Amygdala (tissue), 56 donors: Measurements from ENCODE around the gene MUC5AC.
"Not testable (repeated sequence)": the region's sequence is repeated elsewhere in the genome, so short reads cannot be mapped to it uniquely, and the experiment has no call there.

ENCODE experiments used
- DNase-seq, 56 donors: peaks; one replicate each; lab custom pipeline; 2025; lab: John Stamatoyannopoulos, UW

MUC5AC gene

DNA sequence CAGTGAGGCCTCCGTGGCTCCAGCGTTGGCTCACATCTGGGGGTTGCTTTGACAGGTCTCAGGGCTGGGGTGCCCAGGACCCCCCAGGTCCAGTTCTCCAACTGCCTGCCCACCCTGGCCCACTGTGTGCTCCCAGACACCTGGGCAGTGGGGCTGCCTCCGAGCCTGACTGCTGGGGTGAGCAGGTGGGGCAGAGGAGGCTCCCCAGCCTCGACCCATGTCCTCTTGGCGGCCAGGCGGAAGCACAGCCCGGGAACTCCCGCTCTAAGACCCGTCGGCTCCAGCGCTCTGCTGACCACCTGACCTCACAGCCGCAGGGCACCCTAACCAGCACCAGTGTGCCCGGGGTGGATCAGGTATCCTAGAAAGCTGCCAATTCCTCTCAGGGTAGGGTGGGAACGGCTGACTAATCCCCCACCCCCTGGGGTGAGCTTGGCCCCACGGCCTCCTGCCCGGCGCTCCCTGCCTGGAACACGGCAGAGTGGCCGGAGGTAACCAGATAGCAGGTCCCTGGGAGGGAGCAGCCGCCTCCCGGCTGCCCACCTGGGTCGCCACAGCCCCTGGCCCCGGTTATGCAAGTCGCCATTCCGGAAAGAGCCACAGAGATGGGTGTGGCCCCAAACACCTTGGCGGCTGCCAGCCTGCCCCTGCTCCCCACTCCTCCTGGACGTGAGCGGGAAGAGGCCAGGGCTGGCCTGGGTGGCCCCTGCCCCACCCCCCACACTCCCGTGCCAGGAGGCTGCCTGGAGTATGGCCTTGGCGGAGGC, 45.9 kb downstream of the MUC5AC start:
- no peak for DNase-seq

DNA sequence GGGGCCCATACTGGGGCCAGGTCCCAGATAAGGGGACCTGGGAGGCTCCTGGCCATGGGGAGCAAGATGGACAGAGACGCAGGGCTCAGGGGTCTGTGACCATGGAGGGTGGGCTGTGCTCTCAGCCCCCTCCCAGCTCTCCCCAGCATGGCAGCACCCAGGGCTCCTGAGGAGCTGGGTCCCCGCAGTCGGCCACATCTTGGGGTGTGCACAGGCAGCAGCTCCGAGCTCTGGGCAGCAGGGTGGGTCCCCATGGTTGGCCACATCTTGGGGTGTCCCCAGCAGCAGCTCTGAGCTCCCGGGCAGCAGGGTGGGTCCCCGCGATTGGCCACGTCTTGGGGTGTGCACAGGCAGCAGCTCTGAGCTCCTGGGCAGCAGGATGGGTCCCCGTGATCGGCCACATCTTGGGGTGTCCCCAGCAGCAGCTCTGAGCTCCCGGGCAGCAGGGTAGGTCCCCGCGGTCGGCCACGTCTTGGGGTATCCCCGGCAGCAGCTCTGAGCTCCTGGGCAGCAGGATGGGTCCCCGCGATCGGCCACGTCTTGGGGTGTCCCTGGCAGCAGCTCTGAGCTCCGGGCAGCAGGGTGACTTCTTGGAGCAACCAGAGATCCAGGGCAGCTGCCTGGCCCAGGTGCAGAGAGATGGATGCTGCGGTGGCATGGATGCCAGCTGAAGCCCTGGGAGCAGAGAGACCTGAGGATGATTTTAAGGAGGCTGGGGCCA, 46.8 kb downstream of the MUC5AC start:
- DNase-seq, result no peak

DNA sequence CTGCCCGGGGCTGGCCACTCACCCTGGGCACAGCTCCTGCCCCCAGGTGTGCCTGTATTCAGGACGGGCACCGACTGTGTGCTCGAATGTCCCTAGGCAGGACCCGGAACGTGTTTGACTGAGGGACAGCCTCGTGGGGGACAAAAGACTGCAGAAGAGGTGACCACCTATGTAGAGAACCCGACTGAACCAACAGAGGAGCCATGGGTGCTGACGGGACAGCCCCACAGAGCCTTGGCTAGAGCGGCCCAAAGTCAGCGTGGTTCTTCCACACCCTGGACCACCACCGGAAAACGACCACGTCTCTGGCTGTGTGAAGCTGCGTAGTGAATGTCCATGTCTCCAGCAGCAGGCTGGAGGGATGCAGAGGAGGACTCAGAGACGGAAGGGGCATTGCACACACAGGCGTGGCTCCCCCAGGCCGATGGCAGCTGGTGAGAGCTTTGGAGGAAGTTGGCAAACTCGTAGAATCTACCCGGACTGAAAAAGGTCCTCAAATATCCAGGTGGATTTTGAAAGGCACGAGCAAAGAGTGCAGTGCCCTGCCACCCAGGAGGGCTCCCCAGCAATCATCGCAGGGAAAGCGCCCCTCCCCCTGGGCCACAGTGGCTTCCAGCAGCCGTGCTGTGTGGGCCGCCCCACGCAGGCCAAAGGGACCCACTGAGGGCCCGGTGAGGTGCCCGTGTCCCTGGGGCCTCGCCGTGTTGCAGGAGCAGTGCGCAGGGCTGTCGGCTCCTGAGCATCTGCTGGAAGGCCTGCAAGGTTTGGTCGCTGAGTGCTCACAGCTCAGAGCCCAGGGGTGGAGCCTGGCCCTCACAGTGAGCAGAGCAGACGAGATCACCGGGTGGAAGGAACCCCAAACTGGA, 47.6 kb downstream of the MUC5AC start:
- no peak for DNase-seq

DNA sequence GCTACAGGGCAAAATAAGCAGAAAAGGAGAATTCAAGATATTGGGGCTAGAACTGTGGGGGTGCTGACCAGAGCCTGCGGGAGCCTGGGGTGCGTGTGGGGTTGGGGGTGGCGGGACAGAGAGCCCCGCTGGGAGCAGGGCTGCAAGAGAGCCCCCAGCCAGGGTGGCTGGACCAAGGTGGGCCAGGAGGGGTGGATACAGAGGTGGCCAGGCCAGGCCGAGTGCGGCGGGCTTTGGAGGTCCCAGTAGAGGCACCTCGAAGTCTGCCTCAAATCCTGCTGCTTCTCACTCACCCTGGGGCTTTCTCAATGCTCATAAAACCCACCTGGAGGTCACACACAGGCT, 48.2 kb downstream of the MUC5AC start:
- no peak for DNase-seq

DNA sequence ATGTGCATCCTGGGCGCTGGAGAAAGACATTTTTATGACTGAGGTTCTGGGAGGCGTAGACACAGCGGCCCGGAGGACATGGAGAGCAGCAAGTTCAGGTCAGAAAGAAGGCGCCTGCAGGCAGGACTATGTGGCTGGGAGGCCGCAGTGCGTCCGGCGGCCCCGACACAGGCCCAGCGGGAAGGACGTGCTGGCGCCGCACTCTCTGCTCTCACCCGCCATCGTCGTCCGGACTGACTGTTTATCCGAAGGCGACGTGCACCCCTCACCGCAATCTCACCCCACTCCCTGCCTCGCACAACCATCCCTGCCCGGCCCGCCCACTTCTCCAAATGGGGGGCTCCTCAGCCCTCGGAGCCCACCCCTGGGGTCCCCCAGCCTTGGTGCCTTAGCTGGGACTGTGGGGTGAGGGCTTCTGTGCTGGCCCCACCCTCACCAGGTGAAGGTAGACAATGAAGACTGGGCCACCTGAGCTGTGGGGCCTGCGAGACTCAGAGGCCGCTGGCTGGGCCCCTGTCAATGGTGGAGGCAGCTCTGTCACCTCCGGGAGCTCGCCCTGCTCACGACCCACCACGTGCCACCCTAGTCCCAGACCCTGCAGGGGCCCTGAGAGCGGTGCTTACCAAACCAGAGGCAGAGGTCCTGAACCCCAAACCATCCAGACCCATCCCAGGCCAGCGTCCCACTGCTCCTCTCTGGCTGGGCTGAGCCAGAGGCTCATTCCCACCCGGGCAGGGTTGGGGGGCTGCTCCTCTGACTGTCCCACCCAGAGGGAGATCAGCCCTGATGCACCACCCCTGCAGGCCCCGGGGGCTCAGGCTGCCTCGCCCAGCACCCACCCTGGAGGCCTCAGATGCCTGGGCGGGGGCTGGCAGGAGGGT, 48.9 kb downstream of the MUC5AC start:
- DNase-seq, result no peak

DNA sequence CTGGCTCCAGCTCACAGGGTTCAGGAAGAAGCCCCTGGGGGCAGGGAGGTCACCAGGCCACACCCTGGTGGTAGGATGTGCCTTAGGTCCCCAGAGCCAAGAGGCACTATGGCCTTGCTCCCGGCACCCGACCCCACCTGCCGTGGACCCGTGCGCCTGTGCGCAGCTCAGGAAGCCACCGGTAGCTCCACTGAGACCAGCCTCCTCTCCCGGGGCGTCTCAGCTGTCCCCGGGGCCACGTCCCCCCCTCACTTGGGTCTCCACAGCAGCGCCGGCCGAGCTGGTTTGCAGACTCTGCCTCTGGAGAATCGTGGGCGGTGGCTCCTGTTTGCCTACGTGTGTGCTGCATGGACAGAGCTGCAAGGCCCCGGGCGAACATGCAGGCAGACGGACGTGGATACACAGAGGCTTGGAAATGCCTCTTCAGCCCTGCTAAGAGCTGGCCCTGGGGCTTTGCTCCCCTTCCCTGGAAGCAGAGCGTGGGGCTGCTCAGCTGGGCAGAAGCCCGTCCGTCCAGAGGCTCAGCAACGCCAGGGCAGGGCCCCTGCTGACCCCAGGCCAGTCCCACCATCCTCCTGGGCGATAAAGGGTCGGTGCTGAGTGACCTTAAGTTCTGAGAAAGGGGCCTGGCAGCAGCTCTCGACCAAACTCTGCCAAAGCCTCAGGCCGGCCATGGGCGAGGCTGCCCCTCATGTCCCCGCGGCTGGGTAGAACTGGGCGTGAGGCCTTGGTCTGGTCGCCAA, 49.8 kb downstream of the MUC5AC start:
- DNase-seq, result no peak

DNA sequence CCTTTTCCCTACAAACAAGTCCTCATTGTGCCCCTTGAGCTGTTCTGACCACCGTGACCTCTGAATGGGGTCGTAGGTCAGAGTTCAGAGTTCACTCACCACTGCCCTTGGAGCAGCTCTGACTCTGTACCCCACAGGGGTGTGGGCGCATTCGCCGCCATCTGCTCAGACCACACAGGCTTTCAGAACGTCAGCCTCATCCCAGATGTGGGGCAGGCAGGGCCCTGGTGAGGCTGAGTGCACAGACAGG, 50.3 kb downstream of the MUC5AC start:
- no peak for DNase-seq

DNA sequence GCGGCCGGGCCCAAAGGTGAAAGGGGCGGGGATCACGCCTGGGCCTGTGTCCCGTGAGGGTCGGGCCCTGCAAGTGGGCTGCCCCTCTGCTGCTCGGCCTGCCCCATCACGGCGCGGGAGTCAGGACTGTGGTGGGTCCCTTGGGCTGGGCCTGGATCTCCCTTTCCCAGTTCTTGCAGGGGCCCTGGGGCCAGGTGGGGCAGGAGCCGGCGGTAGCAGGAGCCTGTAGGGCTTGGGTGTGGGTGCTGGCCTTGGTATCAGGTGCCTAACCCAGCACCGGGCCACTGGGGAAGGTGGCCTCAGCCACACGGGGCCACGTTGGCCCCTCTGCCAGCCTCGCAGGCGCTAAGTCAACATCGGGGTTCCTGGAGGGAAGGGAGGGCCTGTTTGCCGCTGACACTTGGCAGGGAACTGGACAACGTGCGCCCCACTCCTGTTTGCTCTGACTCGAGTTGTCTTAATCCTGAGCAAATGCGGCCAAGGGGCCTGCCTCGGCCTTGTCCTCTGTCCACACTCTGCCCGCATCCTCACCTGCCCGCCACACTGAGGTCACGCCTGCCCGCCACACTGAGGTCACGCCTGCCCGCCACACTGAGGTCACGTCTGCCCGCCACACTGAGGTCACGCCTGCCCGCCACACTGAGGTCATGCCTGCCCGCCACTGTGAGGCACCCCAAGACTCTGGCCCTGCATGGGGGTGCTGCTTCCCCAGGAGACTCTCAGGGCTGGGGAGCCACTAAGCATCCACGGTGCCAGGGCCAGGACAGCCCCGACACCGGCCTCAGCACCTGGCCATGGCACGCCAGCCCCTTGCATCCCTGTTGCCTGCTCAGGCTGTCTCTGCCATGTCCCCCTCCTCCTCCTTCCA, 50.9 kb downstream of the MUC5AC start:
- DNase-seq, result no peak

DNA sequence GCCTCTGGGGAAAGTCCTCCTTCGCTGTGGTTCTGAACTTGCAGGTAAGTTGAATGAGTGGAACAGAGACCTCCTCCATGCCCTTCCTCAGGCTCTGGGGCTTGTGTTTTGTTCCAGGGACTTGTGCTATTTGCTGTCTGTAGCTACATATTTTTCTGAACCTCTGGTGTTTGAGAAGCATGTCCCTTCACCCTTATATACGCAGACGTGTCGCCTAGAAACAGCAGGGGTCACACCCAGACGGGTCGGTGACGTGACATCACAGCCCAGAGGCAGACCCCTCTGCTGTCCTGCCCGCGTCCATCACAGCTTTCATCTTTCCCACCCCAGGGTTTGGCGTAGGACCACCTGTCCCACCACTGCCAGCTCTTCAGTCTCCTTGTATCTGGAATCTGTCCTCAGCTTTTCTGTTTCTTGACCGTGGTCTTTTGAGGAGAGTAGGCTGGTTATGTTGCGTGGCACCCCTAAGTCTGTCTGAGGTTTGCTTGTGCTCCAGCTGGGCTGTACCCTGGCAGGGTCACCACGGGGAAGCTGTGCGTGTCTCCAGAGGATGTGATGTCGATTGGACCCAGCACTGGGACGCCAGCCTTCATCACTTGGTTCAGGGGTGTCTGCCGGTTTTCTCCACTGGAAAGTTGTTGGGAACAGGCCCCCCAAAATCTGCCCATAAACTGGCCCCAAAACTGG, 51.8 kb downstream of the MUC5AC start:
- DNase-seq, result no peak

DNA sequence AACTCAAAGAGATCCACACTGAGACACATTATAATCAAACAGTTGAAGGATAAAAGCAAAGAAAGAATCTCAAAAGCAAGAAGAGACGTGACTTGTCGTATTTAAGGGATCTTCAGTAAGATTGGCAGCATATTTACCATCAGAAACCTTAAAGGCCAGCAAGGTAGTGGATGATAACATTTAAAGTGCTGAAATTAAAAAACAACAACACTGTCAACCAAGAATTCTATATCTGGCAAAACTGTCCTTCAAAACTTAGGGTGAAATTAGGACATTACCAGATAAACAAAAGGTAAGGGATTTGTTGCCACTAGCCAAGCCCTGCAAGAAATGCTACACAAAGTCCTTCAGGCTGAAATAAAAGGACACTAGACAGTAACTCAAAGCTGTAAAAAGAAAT, 54.1 kb downstream of the MUC5AC start:
- DNase-seq, result no peak

DNA sequence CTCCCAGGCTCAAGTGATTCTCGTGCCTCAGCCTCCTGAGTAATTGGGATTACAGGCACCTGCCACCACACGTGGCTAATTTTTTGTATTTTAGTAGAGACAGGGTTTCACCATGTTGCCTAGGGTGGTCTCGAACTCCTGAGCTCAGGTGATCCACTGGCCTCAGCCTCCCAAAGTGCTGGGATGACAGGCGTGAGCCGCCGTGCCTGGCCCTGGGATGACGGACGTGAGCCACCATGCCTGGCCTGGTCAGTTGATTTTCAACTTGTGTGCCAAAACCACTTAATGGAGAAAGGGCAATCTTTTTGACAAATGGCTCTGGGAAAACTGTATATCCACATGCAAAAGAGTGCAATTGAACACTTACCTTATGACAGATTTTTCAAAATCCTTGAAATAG, 58.1 kb downstream of the MUC5AC start:
- DNase-seq, result not testable (repeated sequence)

DNA sequence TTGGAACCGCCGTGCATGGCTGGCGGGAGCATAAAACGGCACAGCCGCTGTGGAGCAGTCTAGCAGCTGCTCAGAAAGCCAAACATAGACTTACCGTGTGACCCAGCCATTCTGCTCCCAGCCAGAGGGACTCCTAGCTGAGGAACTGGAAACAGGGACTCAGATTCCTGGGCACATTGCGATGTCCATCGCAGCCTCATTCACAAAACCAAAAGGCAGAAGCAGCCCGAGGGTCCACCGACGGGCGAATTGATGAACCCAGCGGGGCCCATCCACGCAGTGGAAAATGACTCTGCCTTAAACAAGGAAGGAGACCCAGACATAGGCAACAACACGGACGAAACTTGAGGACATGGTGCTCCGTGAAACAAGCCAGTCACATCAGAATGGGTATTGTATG, 59.4 kb downstream of the MUC5AC start:
- DNase-seq, result no peak

DNA sequence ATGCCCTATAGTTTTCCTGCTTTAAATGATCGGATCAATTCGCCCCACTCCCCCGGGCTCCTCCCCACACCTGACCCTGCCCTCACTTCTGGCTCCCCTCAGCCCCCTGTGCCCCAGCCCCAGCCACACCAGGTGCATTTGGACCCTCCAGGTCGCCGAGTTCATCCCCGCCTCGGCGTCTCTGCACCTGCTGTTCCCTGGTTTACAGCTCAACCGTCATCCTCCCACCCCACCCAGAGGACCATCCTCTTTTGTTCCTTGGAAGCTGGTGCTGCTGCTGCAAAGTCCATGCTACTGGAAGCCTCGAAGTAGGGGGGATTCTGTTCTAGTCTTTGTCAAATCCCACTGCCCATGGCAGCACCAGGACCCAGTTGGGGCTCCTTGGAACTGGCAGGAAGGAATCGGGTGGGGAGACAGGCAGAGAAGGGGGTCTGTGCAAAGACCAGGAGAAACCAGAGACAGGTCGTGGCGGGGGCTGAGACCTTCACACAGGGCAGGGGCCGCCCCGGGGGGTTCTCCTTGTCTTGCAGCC, 60.6 kb downstream of the MUC5AC start:
- no peak for DNase-seq

DNA sequence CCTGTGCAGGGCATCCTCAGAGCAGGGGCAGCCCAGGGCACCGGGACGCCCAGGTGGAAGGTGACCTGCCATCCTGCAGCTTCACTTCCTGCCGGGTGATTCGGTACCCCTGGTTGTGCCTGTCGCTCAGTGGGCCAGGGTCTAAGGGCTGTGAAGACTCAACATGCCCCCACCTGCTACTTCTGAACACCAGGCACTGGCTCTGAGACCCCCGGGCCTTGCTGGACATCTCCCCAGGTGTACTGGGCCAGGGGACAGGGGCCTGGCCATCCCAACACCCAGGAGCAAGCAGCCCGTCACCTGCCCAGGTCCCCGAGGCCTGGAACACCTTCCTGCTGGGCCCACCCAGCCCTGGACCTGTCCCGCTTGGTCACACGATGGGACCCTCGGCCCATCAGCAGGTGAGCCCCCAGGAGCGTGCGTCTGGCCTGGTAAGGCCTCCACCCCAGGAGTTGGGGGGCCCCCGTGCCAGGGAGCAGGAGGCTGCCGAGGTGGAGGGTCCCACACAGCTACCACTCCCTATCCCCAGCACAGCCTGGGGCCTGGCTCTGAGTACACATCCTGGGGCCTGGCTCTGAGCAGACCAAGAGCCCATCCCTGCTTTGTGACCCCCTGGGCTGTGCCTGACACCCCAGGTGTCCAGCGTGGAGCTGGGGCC, 61.2 kb downstream of the MUC5AC start:
- no peak for DNase-seq

DNA sequence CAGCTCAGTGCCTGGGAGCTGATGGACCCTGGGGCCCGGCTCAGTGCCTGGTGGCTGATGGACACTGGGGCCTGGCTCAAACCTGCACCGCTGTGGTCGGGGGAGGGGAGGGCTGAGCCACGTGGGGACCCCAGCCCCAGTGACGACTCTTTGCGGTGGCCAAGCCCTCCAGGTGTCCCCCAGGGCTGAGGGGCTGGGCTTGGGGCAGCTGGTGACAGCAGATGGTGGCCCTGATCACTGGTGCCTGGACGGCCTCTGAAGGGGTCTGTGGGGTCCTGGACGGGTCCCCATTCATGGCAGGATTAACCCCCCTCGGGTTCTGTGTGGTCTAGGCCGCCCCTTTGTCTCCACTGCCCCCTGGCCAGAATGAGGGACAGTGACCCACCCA, 61.7 kb downstream of the MUC5AC start:
- DNase-seq, result no peak

DNA sequence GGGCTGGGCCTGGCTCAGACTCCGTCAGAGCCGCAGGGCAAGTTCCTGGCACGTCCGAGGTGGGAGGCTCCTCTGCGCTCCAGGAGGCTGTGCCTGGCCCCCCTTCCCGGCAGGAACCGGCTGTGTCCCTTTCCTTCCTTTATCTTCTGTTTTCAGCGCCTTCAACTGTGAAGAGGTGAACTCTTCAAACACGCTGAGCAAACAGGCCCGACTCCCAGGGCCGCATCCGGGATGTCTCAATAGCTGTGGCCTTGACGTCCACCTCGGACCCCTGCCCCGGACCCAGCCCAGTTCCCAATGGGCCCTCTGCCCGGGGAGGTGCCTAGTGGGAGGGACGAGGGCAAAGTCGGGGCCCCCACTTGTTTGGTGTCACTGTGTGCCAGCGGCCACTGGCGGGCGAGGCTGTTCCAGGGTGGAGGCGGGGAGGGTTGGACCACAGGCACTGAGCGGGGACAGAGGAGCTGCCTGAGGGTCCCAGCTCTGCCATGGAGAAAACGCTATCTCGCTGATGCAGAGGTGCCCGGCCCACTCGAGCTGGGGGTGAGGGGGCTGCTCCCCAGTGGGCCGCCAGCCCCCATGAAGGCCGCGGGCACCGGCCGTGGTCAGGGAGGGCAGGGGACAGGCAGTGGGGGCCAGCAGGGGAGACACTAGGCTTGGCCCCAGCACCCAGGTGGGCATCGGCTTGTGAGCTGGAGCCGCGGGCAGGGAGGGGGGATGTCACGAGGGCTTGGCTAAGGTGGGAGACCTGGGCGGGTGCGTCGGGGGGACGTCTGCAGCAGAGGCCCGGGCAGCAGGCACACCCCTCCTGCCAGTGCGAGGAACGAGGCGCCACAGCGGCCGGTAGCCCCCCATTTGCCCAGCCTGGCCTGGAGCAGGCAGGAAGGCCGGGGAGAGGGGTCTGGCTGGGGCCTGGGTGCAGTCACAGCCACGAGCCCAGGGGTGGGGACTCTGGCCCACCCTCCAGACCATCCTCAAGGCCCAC, 62.4 kb downstream of the MUC5AC start:
- DNase-seq, result no peak
